ENCODE measurements around the gene NKX2-3. TPM values are rescaled to one million over a fixed set of nuclear protein-coding genes. Genes with fewer than 3 reads are reported as not detected.

NKX2-3 gene
- total RNA-seq, 1 experiment from 2014 or later = not detected

- Histone ChIP-seq H3K36me3 (ENCODE audit: control insufficient read depth in 1 of 2, insufficient read depth in 2 of 2, low read length in 2 of 2) (no peaks in the 10 kb centered on the region), H2AFZ (ENCODE audit: low read depth, low read length, poor library complexity, severe bottlenecking) (no peak overlapping the region), H4K20me1 (ENCODE audit: insufficient read depth) (no peaks in the 10 kb centered on the region), H3K79me2 (ENCODE audit: insufficient read depth, low read length) (no peaks in the 10 kb centered on the region), H3K4me1 (ENCODE audit: control insufficient read depth in 1 of 2, insufficient read depth in 2 of 2, low read length in 2 of 2) (peaks cover 0 to 10% of the 10 kb centered on the region in 2 experiments; a peak in 1 of 4 replicates), H3K4me2 (ENCODE audit: low read length) (peak overlapping the region; percentile 9; the same call in 1 of the 2 replicates), H3K9me3 (ENCODE audit: control insufficient read depth in 1 of 2, insufficient read depth in 1 of 2, low read depth in 1 of 2, low read length in 2 of 2) (no peaks in the 10 kb centered on the region), H3K9ac (ENCODE audit: low read length) (no peak overlapping the region), H3K27ac (ENCODE audit: low read depth, low read length) (no peak overlapping the region), H3K9me2 (ENCODE audit: insufficient read depth) (no peaks in the 10 kb centered on the region), H3K27me3 (ENCODE audit: insufficient read depth, low read length) (peaks cover 26% of the 10 kb centered on the region; the same call in 1 of the 2 replicates), H3K4me3 (replicated peaks in 1 of 2; ENCODE audit: low read depth in 1 of 2, low read length in 2 of 2) (no peak overlapping the region)
- intact Hi-C loops (cut with micrococcal nuclease) = loop anchor here (1.0 kb wide), 2 partner anchors 63 to 112 kb away; no protein-coding TSS in a partner anchor
- DNase-seq (ENCODE audit: low read depth, low spot score) (peak; percentile 50), ATAC-seq (peak; percentile 98)
- RAD21 ChIA-PET (ENCODE audit: low non-redundant PET in 1 of 2, low total read pairs in 2 of 2, uncharacterized antibody in 2 of 2, unreplicated experiment in 2 of 2) = interaction anchor here in 1 of 2 experiments (0.6 to 1.2 kb wide), 2 partner anchors 71 to 112 kb away, joined by 3 to 4 read pairs; no protein-coding TSS in a partner anchor
- CTCF ChIA-PET = interaction anchor here (0.7 to 3.1 kb wide), 7 partner anchors 9 to 156 kb away, joined by 4 to 15 read pairs (median 10); no protein-coding TSS in a partner anchor
- no TSS peak for BruUV-seq (replicated peaks)
- POLR2A ChIA-PET = no interaction called here
- TF ChIP-seq SIN3A (IDR thresholded peaks at IDR 0.05; ENCODE audit: low read depth) (no peak), ZFX (IDR thresholded peaks at IDR 0.05) (no peak), JUND (IDR thresholded peaks at IDR 0.05) (no peak), EZH2phosphoT487 (IDR thresholded peaks at IDR 0.05; ENCODE audit: borderline replicate concordance) (no peak), CBX3 (IDR thresholded peaks at IDR 0.05; ENCODE audit: low read depth) (no peak), ELF1 (IDR thresholded peaks at IDR 0.05; ENCODE audit: borderline replicate concordance, low read depth) (no peak), FOSL1 (IDR thresholded peaks at IDR 0.05; ENCODE audit: low read depth) (no peak), RAD21 (IDR thresholded peaks at IDR 0.05; ENCODE audit: low read depth) (peak; percentile 71), ATF3 (IDR thresholded peaks at IDR 0.05) (no peak), SRF (IDR thresholded peaks at IDR 0.05; ENCODE audit: low read depth) (no peak), EZH2 (IDR thresholded peaks at IDR 0.05) (no peak), CTCF (IDR thresholded peaks at IDR 0.05 in 2 of 3, conservative IDR thresholded peaks at IDR 0.05 in 1 of 3; ENCODE audit: borderline replicate concordance in 1 of 3, insufficient read depth in 1 of 3, low read depth in 2 of 3, low read length in 2 of 3) (peak; percentile 71 to 84 (median 81))
Measured at GRCh38 chr10:99548041-99548530, 15.3 kb downstream of the NKX2-3 start.
